SK-N-SH (cell line): ENCODE data around the gene KRTAP5-3. TPM values are rescaled to one million over a fixed set of nuclear protein-coding genes. Genes with fewer than 3 reads are reported as not detected.
A peak's percentile ranks its signal among the peaks of the same experiment; 100 is the strongest.

Source experiments
- CTCF ChIA-PET: fragments of 300-600, 350-600 bp; formaldehyde crosslinking; extraction: SDS; loops from one replicate; lab custom pipeline; 2021; lab: Yijun Ruan, JAX
- POLR2A ChIA-PET: fragments of 350-600 bp; sonication (Branson Sonifier 250); formaldehyde crosslinking; extraction: SDS; loops from one replicate; lab custom pipeline; 2020; ENCODE audit warnings: antibody characterized with exemption, inconsistent platforms; lab: Yijun Ruan, JAX
- DNase-seq: peaks from one replicate; pipeline ENCODE4 v3.0.0; 2012
- H2AFZ ChIP-seq: fragments of 200-600 bp; sonication (generic); 2 replicates; pipeline ENCODE4 v1.8.1; 2016; ENCODE audit warnings: antibody characterized with exemption, mild to moderate bottlenecking, low read depth
- H3F3A ChIP-seq: fragments of 200-600 bp; sonication (generic); replicated peaks from 2 replicates; pipeline ENCODE3; 2016; ENCODE audit warnings: antibody characterized with exemption, mild to moderate bottlenecking; ENCODE audit not compliant: insufficient read depth
- H3K27ac ChIP-seq, 2 experiments: fragments of 200-500 bp in 1 of 2; fragments of 200-600 bp in 1 of 2; sonication (Bioruptor generic) in 1 of 2; sonication (generic), shearing (Covaris generic) in 1 of 2; 2 replicates each; pipeline versions ENCODE4 v1.5.1 to v1.6.1; 2014 to 2016; ENCODE audit warnings: low read depth in 2 of 2, inconsistent platforms in 1 of 2, low read length in 1 of 2, mild to moderate bottlenecking in 1 of 2, mixed read lengths in 1 of 2
- H3K27me3 ChIP-seq: fragments of 200-600 bp; sonication (generic), shearing (Covaris generic); 2 replicates; pipeline ENCODE4 v1.6.1; 2016; ENCODE audit warnings: mixed run types; ENCODE audit not compliant: insufficient read depth
- H3K36me3 ChIP-seq, 2 experiments: fragments of 200-500 bp in 1 of 2; fragments of 200-600 bp in 1 of 2; sonication (Bioruptor generic) in 1 of 2; sonication (generic) in 1 of 2; replicated peaks in 1 of 2; 2 replicates each; pipeline versions ENCODE3 to v1.5.1; 2014 to 2016; ENCODE audit warnings: low read length in 1 of 2, mild to moderate bottlenecking in 1 of 2; ENCODE audit not compliant: insufficient read depth in 2 of 2, control insufficient read depth in 1 of 2
- H3K4me1 ChIP-seq, 2 experiments: fragments of 200-500 bp in 1 of 2; fragments of 200-600 bp in 1 of 2; sonication (Bioruptor generic) in 1 of 2; sonication (generic), shearing (Covaris generic) in 1 of 2; 2 replicates each; pipeline versions ENCODE4 v1.5.1 to v1.6.1; 2014 to 2016; ENCODE audit warnings: low read depth in 1 of 2, low read length in 1 of 2, mixed run types in 1 of 2; ENCODE audit not compliant: insufficient read depth in 2 of 2, control insufficient read depth in 1 of 2
- H3K4me2 ChIP-seq: fragments of 200-600 bp; sonication (generic), shearing (Covaris generic); 2 replicates; pipeline ENCODE4 v1.6.1; 2017; ENCODE audit warnings: mixed run types
- H3K4me3 ChIP-seq, 2 experiments: fragments of 200-500 bp in 1 of 2; fragments of 200-600 bp in 1 of 2; sonication (Bioruptor generic) in 1 of 2; sonication (generic), shearing (Covaris generic) in 1 of 2; 2 replicates each; pipeline versions ENCODE4 v1.5.1 to v1.8.1; 2014 to 2016; ENCODE audit warnings: low read depth in 2 of 2, inconsistent platforms in 1 of 2, low read length in 1 of 2, mild to moderate bottlenecking in 1 of 2, mixed read lengths in 1 of 2, moderate library complexity in 1 of 2
- H3K79me2 ChIP-seq: fragments of 200-600 bp; sonication (generic); 2 replicates; pipeline ENCODE4 v1.8.1; 2017; ENCODE audit warnings: mild to moderate bottlenecking; ENCODE audit not compliant: insufficient read depth
- H3K9ac ChIP-seq: fragments of 200-600 bp; sonication (generic); 2 replicates; pipeline ENCODE4 v1.6.1; 2017; ENCODE audit warnings: mixed run types
- H3K9me2 ChIP-seq: fragments of 200-600 bp; sonication (generic); 2 replicates; pipeline ENCODE4 v1.6.1; 2017; ENCODE audit warnings: mixed run types
- H3K9me3 ChIP-seq: fragments of 200-600 bp; sonication (generic); 2 replicates; pipeline ENCODE4 v1.6.1; 2017; ENCODE audit warnings: mixed run types, mild to moderate bottlenecking, moderate library complexity
- H4K20me1 ChIP-seq: fragments of 200-600 bp; sonication (generic); 2 replicates; pipeline ENCODE4 v1.6.1; 2017; ENCODE audit warnings: mild to moderate bottlenecking, mixed run types; ENCODE audit not compliant: insufficient read depth
- ELF1 ChIP-seq: IDR thresholded peaks from 2 replicates; pipeline ENCODE4 v1.4.0; 2012
- EZH2phosphoT487 ChIP-seq: fragments of 200-600 bp; sonication (generic); IDR thresholded peaks from 2 replicates; pipeline ENCODE4 v1.6.1; 2017; ENCODE audit warnings: low read depth, mixed run types, mild to moderate bottlenecking, antibody characterized with exemption, moderate library complexity, borderline replicate concordance
- FOSL2 ChIP-seq: IDR thresholded peaks from 2 replicates; pipeline ENCODE4 v1.4.0; 2012; ENCODE audit warnings: low read depth, mild to moderate bottlenecking, moderate library complexity, borderline replicate concordance
- FOXM1 ChIP-seq: IDR thresholded peaks from 2 replicates; pipeline ENCODE4 v1.4.0; 2012; ENCODE audit warnings: low read depth, mild to moderate bottlenecking
- GABPA ChIP-seq: IDR thresholded peaks from 2 replicates; pipeline ENCODE4 v1.4.0; 2012; ENCODE audit warnings: low read depth, mild to moderate bottlenecking
- GATA2 ChIP-seq: sonication (generic); formaldehyde crosslinking; IDR thresholded peaks from 2 replicates; pipeline ENCODE4 v1.5.0; 2020; ENCODE audit warnings: mild to moderate bottlenecking, missing genetic modification reagents
- JUND ChIP-seq: IDR thresholded peaks from 2 replicates; pipeline ENCODE4 v1.4.0; 2012
- MEF2A ChIP-seq: IDR thresholded peaks from 2 replicates; pipeline ENCODE4 v1.4.0; 2012; ENCODE audit warnings: low read depth, borderline replicate concordance
- NFIC ChIP-seq: IDR thresholded peaks from 2 replicates; pipeline ENCODE4 v1.4.0; 2012; ENCODE audit warnings: borderline replicate concordance
- POLR2AphosphoS5 ChIP-seq: IDR thresholded peaks from 2 replicates; pipeline ENCODE4 v1.6.1; 2012; ENCODE audit warnings: low read depth, low read length
- RAD21 ChIP-seq: IDR thresholded peaks from 2 replicates; pipeline ENCODE4 v1.6.1; 2012; ENCODE audit warnings: mild to moderate bottlenecking, low read length
- RCOR1 ChIP-seq: fragments of 150-350 bp; IDR thresholded peaks from 2 replicates; pipeline ENCODE4 v1.6.1; 2017; ENCODE audit warnings: antibody characterized with exemption, low read length
- RFX5 ChIP-seq: IDR thresholded peaks from 2 replicates; pipeline ENCODE4 v1.6.1; 2012; ENCODE audit warnings: mild to moderate bottlenecking, improper control_type of control experiment, low read length
- RXRA ChIP-seq: IDR thresholded peaks from 2 replicates; pipeline ENCODE4 v1.4.0; 2012; ENCODE audit warnings: low read depth, mild to moderate bottlenecking, borderline replicate concordance
- SIN3A ChIP-seq: IDR thresholded peaks from 2 replicates; pipeline ENCODE4 v1.6.1; 2012; ENCODE audit warnings: low read depth, mild to moderate bottlenecking, low read length, moderate library complexity, borderline replicate concordance
- SMC3 ChIP-seq: IDR thresholded peaks from 2 replicates; pipeline ENCODE4 v1.6.1; 2012; ENCODE audit warnings: low read depth, low read length, improper control_type of control experiment
- TAF1 ChIP-seq: IDR thresholded peaks from 2 replicates; pipeline ENCODE4 v1.6.1; 2012; ENCODE audit warnings: low read depth, mild to moderate bottlenecking, low read length, moderate library complexity, borderline replicate concordance
- TCF12 ChIP-seq: IDR thresholded peaks from 2 replicates; pipeline ENCODE4 v1.4.0; 2012
- USF2 ChIP-seq: fragments of 150-350 bp; IDR thresholded peaks from 2 replicates; pipeline ENCODE4 v1.6.1; 2017; ENCODE audit warnings: antibody characterized with exemption, low read length, low read depth, borderline replicate concordance
- whole genome bisulfite sequencing: methylation state at CpG from one replicate; pipeline ENCODE4 v1.1.6; 2017; ENCODE audit warnings: low lambda C conversion rate; 5-methylcytosine and 5-hydroxymethylcytosine counted together
- polyA plus RNA-seq, 3 experiments: library from polyadenylated mRNA; depleted of rRNA; stranded (reverse); fragments of >200 nt; gene quantifications; 2 replicates each; pipeline ENCODE4 v1.2.3, GENCODE V29; 2012
- TF ChIP-seq, protein P1 (sequence below): IDR thresholded peaks from 2 replicates; pipeline ENCODE4 v1.4.0; 2012; ENCODE audit warnings: low read depth, borderline replicate concordance
- TF ChIP-seq, protein P2 (sequence below): IDR thresholded peaks from 2 replicates; pipeline ENCODE4; 2012
- TF ChIP-seq, protein P3 (sequence below): fragments of 200-600 bp; sonication (generic); IDR thresholded peaks from 2 replicates; pipeline ENCODE4 v1.6.1; 2017; ENCODE audit warnings: antibody characterized with exemption, mild to moderate bottlenecking, moderate library complexity

The KRTAP5-3 gene
- polyA plus RNA-seq, 1 of the 3 experiments (the other 2 are of a cell fraction), result not detected

DNA sequence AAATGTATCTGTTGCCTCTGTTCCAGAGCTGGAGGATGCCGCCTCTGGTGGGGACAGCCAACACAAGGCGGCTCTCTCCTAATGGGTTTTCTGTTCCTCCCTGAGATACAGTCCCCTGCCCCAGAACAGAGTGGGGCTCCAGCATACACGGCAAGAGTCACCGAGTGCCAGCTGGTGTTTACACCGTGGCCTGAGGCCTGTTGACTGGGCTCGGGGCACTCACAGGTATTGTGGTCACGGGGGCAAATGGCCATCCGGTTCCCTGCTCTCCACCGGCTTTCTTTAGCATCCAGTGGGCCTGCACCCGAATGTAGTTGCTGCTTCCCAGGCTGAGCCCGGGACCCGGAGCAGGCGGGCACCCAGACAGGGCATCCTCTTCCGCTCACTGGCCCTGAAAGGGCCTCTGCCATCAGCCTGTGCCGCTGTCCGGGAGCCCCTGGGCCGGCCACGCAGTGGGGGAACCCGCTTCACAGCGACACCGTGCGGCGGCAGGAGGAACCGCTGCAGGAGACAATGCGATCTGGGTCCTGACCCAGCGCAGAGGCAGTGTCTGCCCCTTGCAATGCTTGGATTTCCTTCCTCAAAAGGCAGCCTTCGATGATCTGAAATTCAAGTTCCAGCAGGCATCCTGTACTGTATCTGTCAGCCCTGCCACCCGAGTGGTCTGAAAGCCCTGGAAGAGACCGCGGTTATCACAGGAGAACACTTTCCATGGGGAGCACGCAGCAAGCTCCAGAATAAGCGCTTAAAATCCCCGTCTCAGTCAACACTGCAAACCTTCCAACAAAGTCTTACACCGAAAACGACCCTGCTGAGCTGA, 20.5 kb upstream of the KRTAP5-3 start:
- WGBS, result 55% methylated on average over 23 of the region's 35 CpGs
- H3K4me2 ChIP-seq, result no peak overlapping the region
- no peaks in the 10 kb centered on the region for H3K79me2 ChIP-seq
- peak overlapping the region in 1 of 2 experiments; percentile 35; a peak in 1 of 4 replicates for H3K4me3 ChIP-seq
- no peaks in the 10 kb centered on the region for H3K36me3 ChIP-seq
- peak; percentile 96 for DNase-seq
- peaks cover 0 to 11% of the 10 kb centered on the region in 2 experiments; a peak in 1 of 4 replicates for H3K4me1 ChIP-seq
- ChIA-PET POLR2A (no interaction called here), CTCF (interaction anchor here (0.7 to 4.7 kb wide), 22 partner anchors 10 to 224 kb away, joined by 3 to 49 read pairs (median 4); partner anchors contain the start of gene KRTAP5-2)
- H3K9me2 ChIP-seq, result no peaks in the 10 kb centered on the region
- no peaks in the 10 kb centered on the region for H4K20me1 ChIP-seq
- no peak overlapping the region for H3K9ac ChIP-seq
- TF ChIP-seq RXRA, result no peak
- no peak for TF ChIP-seq MEF2A
- no peak for TF ChIP-seq EZH2phosphoT487
- TF ChIP-seq USF2, result no peak
- TF ChIP-seq RFX5, result no peak
- TF ChIP-seq RCOR1, result no peak
- no peak for TF ChIP-seq TCF12
- TF ChIP-seq, protein P1, sequence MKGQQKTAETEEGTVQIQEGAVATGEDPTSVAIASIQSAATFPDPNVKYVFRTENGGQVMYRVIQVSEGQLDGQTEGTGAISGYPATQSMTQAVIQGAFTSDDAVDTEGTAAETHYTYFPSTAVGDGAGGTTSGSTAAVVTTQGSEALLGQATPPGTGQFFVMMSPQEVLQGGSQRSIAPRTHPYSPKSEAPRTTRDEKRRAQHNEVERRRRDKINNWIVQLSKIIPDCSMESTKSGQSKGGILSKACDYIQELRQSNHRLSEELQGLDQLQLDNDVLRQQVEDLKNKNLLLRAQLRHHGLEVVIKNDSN, result no peak
- TF ChIP-seq, protein P2, sequence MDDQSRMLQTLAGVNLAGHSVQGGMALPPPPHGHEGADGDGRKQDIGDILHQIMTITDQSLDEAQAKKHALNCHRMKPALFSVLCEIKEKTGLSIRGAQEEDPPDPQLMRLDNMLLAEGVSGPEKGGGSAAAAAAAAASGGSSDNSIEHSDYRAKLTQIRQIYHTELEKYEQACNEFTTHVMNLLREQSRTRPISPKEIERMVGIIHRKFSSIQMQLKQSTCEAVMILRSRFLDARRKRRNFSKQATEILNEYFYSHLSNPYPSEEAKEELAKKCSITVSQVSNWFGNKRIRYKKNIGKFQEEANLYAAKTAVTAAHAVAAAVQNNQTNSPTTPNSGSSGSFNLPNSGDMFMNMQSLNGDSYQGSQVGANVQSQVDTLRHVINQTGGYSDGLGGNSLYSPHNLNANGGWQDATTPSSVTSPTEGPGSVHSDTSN, result no peak
- no peak for TF ChIP-seq GABPA
- TF ChIP-seq FOXM1, result no peak
- TF ChIP-seq, protein P3, sequence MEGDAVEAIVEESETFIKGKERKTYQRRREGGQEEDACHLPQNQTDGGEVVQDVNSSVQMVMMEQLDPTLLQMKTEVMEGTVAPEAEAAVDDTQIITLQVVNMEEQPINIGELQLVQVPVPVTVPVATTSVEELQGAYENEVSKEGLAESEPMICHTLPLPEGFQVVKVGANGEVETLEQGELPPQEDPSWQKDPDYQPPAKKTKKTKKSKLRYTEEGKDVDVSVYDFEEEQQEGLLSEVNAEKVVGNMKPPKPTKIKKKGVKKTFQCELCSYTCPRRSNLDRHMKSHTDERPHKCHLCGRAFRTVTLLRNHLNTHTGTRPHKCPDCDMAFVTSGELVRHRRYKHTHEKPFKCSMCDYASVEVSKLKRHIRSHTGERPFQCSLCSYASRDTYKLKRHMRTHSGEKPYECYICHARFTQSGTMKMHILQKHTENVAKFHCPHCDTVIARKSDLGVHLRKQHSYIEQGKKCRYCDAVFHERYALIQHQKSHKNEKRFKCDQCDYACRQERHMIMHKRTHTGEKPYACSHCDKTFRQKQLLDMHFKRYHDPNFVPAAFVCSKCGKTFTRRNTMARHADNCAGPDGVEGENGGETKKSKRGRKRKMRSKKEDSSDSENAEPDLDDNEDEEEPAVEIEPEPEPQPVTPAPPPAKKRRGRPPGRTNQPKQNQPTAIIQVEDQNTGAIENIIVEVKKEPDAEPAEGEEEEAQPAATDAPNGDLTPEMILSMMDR, result peak; percentile 85
- no peak for TF ChIP-seq GATA2 (CRISPR knock-in tag)
- TF ChIP-seq POLR2AphosphoS5, result no peak
- TF ChIP-seq FOSL2, result no peak
- TF ChIP-seq SMC3, result peak; percentile 71
- TF ChIP-seq TAF1, result no peak
- peak; percentile 69 for TF ChIP-seq RAD21
- TF ChIP-seq JUND, result no peak
- TF ChIP-seq SIN3A, result no peak
- TF ChIP-seq ELF1, result no peak
- no peak for TF ChIP-seq NFIC
- TF ChIP-seq, all 33 proteins: peak for 3
- H3F3A ChIP-seq, result no peaks in the 10 kb centered on the region
- no peak overlapping the region for H3K27ac ChIP-seq
- H3K27me3 ChIP-seq, result peaks cover 19% of the 10 kb centered on the region; the same call in 1 of the 2 replicates
- no peak overlapping the region; the same call in 1 of the 2 replicates for H2AFZ ChIP-seq
- H3K9me3 ChIP-seq, result no peaks in the 10 kb centered on the region
